GM19463 (cell line): ENCODE data around the gene FSTL4.

ENCODE experiments used
- ATAC-seq: cut with Tn5 transposase; IDR thresholded peaks from one replicate; pipeline ENCODE4 v1.9.1; 2021; ENCODE audit warnings: mild to moderate bottlenecking, moderate library complexity; ENCODE audit not compliant: unreplicated experiment

Gene FSTL4

GRCh38 chr5:133253070-133253469 lies 359.3 kb downstream of the FSTL4 start:
- ATAC-seq, result no peak

- ATAC-seq, result no peak
These were observed 360.2 kb downstream of the FSTL4 start for GRCh38 chr5:133252133-133252480.

- no peak for ATAC-seq
These were observed 360.8 kb downstream of the FSTL4 start for GRCh38 chr5:133251296-133252132.

GRCh38 chr5:133250527-133250926 lies 361.8 kb downstream of the FSTL4 start:
- no peak for ATAC-seq

- ATAC-seq, result no peak
These were observed 362.7 kb downstream of the FSTL4 start for GRCh38 chr5:133249593-133249992.

GRCh38 chr5:133247881-133248624 lies 364.3 kb downstream of the FSTL4 start:
- no peak for ATAC-seq

GRCh38 chr5:133247151-133247709 lies 365.1 kb downstream of the FSTL4 start:
- no peak for ATAC-seq

GRCh38 chr5:133246376-133247150 lies 365.8 kb downstream of the FSTL4 start:
- ATAC-seq, result no peak

GRCh38 chr5:133246053-133246370 lies 366.3 kb downstream of the FSTL4 start:
- ATAC-seq, result no peak

GRCh38 chr5:133245191-133246052 lies 366.9 kb downstream of the FSTL4 start:
- ATAC-seq, result no peak

- ATAC-seq, result peak; percentile 69
These were observed 368.1 kb downstream of the FSTL4 start for GRCh38 chr5:133244242-133244641.

- ATAC-seq, result no peak
These were observed 369.1 kb downstream of the FSTL4 start for GRCh38 chr5:133243196-133243595.

- ATAC-seq, result no peak
These were observed 370.0 kb downstream of the FSTL4 start for GRCh38 chr5:133242221-133242835.

GRCh38 chr5:133241179-133242092 lies 370.9 kb downstream of the FSTL4 start:
- ATAC-seq, result no peak

GRCh38 chr5:133240425-133241091 lies 371.8 kb downstream of the FSTL4 start:
- ATAC-seq, result peak; percentile 53

GRCh38 chr5:133238426-133239205 lies 373.7 kb downstream of the FSTL4 start:
- no peak for ATAC-seq

GRCh38 chr5:133236976-133237375 lies 375.4 kb downstream of the FSTL4 start:
- ATAC-seq, result no peak

- ATAC-seq, result no peak
These were observed 375.8 kb downstream of the FSTL4 start for GRCh38 chr5:133236541-133236951.
